H1 (cell line): ENCODE results near the gene CAMSAP1. TPM values are rescaled to one million over a fixed set of nuclear protein-coding genes. Genes with fewer than 3 reads are reported as not detected.
"Not testable (repeated sequence)": the region's sequence is repeated elsewhere in the genome, so short reads cannot be mapped to it uniquely, and the experiment has no call there.

Source experiments
- CTCF ChIA-PET: fragments of 300-600 bp; sonication (Branson Sonifier 250); formaldehyde crosslinking; loops from one replicate; lab custom pipeline; 2021; ENCODE audit not compliant: partially characterized antibody; lab: Charles Lee
- POLR2A ChIA-PET: fragments of 300-600 bp; sonication (Branson Sonifier 250); formaldehyde crosslinking; loops from one replicate; lab custom pipeline; 2021; ENCODE audit warnings: inconsistent platforms; ENCODE audit not compliant: partially characterized antibody; lab: Charles Lee
- DNase-seq, 2 experiments: peaks; one replicate each; pipeline versions ENCODE4 v3.0.0 to v3.0.0-alpha.2; 2010 to 2022; ENCODE audit warnings: low spot score in 2 of 2, low read depth in 1 of 2, mixed read lengths in 1 of 2
- FAIRE-seq: peaks from 2 replicates; lab custom pipeline; 2011; peaks lifted over from hg19 to GRCh38; lab: Jason Lieb, UNC
- H2AFZ ChIP-seq: 2 replicates; pipeline ENCODE4 v1.8.1; 2012; ENCODE audit warnings: low read length, inconsistent platforms
- H2AK5ac ChIP-seq: 2 replicates; pipeline ENCODE4 v1.6.1; 2013; ENCODE audit warnings: low read depth, low read length
- H2BK120ac ChIP-seq: replicated peaks from 2 replicates; pipeline ENCODE3; 2013; ENCODE audit warnings: low read depth, low read length, inconsistent platforms
- H2BK12ac ChIP-seq: 2 replicates; pipeline ENCODE4 v1.6.1; 2013; ENCODE audit warnings: low read depth, low read length
- H2BK15ac ChIP-seq: 2 replicates; pipeline ENCODE4 v1.6.1; 2013; ENCODE audit warnings: low read length
- H2BK20ac ChIP-seq: 2 replicates; pipeline ENCODE4 v1.6.1; 2013; ENCODE audit warnings: low read length
- H2BK5ac ChIP-seq: 2 replicates; pipeline ENCODE4 v1.6.1; 2013; ENCODE audit warnings: low read depth, low read length
- H3K14ac ChIP-seq: 2 replicates; pipeline ENCODE4 v1.6.1; 2013; ENCODE audit warnings: inconsistent platforms; ENCODE audit not compliant: insufficient read length
- H3K18ac ChIP-seq: 2 replicates; pipeline ENCODE4 v1.6.1; 2013; ENCODE audit warnings: low read length; ENCODE audit errors: extremely low read depth
- H3K23ac ChIP-seq: 2 replicates; pipeline ENCODE4 v1.6.1; 2013; ENCODE audit warnings: inconsistent platforms; ENCODE audit not compliant: insufficient read length
- H3K23me2 ChIP-seq: 2 replicates; pipeline ENCODE4 v1.6.1; 2013; ENCODE audit warnings: low read depth, low read length
- H3K27ac ChIP-seq: 2 replicates; pipeline ENCODE4 v1.6.1; 2011; ENCODE audit warnings: low read depth, low read length, inconsistent platforms
- H3K27me3 ChIP-seq, 4 experiments: replicated peaks in 1 of 4; 1 replicate in 1 of 4; 2 replicates in 3 of 4; pipeline versions ENCODE4 v1.6.1 to v1.8.1; 2011 to 2013; ENCODE audit warnings: low read length in 3 of 4, mild to moderate bottlenecking in 3 of 4, inconsistent platforms in 2 of 4, mixed read lengths in 2 of 4, moderate library complexity in 1 of 4; ENCODE audit not compliant: control insufficient read depth in 3 of 4, insufficient read depth in 3 of 4; ENCODE audit errors: extremely low read depth in 1 of 4
- H3K36me3 ChIP-seq, 4 experiments: 2 replicates each; pipeline versions ENCODE4 v1.6.1 to v1.8.1; 2011 to 2013; ENCODE audit warnings: mild to moderate bottlenecking in 4 of 4, low read length in 3 of 4, moderate library complexity in 2 of 4, control low read depth in 1 of 4, inconsistent platforms in 1 of 4; ENCODE audit not compliant: insufficient read depth in 4 of 4, control insufficient read depth in 2 of 4
- H3K4ac ChIP-seq: replicated peaks from 2 replicates; pipeline ENCODE3; 2013; ENCODE audit warnings: low read length, low read depth, mixed read lengths, inconsistent platforms; ENCODE audit not compliant: insufficient read length
- H3K4me1 ChIP-seq, 4 experiments: replicated peaks in 1 of 4; 1 replicate in 1 of 4; 2 replicates in 3 of 4; pipeline versions ENCODE4 v1.6.1 to v1.8.1; 2011 to 2013; ENCODE audit warnings: low read length in 3 of 4, inconsistent platforms in 2 of 4, mixed read lengths in 1 of 4; ENCODE audit not compliant: insufficient read depth in 4 of 4, control insufficient read depth in 3 of 4
- H3K4me2 ChIP-seq, 2 experiments: 2 replicates each; pipeline versions ENCODE4 v1.6.1 to v1.8.1; 2011 to 2013; ENCODE audit warnings: low read depth in 2 of 2, low read length in 2 of 2, control low read depth in 1 of 2, inconsistent platforms in 1 of 2, mild to moderate bottlenecking in 1 of 2; ENCODE audit not compliant: insufficient read depth in 1 of 2
- H3K4me3 ChIP-seq, 4 experiments: fragments of 200-600, 300-600 bp in 1 of 4; sonication (generic), shearing (Covaris generic), sonication (Bioruptor Twin) in 1 of 4; 2 replicates each; pipeline versions ENCODE4 v1.5.1 to v1.8.1; 2011 to 2016; ENCODE audit warnings: low read length in 4 of 4, low read depth in 3 of 4, control low read depth in 2 of 4, inconsistent platforms in 2 of 4, mild to moderate bottlenecking in 2 of 4, mixed read lengths in 1 of 4, moderate library complexity in 1 of 4; ENCODE audit not compliant: insufficient read depth in 2 of 4; ENCODE audit errors: extremely low read depth in 1 of 4
- H3K56ac ChIP-seq: replicated peaks from 2 replicates; pipeline ENCODE3; 2013; ENCODE audit warnings: low read depth, mild to moderate bottlenecking, mixed read lengths, low read length, inconsistent platforms; ENCODE audit not compliant: insufficient read length
- H3K79me1 ChIP-seq: 2 replicates; pipeline ENCODE4 v1.6.1; 2013; ENCODE audit warnings: low read depth, low read length, control low read depth
- H3K79me2 ChIP-seq, 2 experiments: 2 replicates each; pipeline versions ENCODE4 v1.6.1 to v1.8.1; 2012 to 2013; ENCODE audit warnings: low read length in 2 of 2, mild to moderate bottlenecking in 2 of 2, inconsistent platforms in 1 of 2; ENCODE audit not compliant: insufficient read depth in 2 of 2, control insufficient read depth in 1 of 2
- H3K9ac ChIP-seq, 4 experiments: replicated peaks in 1 of 4; 1 replicate in 1 of 4; 2 replicates in 3 of 4; pipeline versions ENCODE4 v1.6.1 to v1.8.1; 2011 to 2013; ENCODE audit warnings: low read depth in 3 of 4, low read length in 3 of 4, control low read depth in 2 of 4, mild to moderate bottlenecking in 2 of 4, moderate library complexity in 2 of 4, inconsistent platforms in 1 of 4; ENCODE audit errors: extremely low read depth in 1 of 4
- H3K9me3 ChIP-seq, 2 experiments: 2 replicates each; pipeline versions ENCODE4 v1.6.1 to v1.8.1; 2012 to 2013; ENCODE audit warnings: mild to moderate bottlenecking in 2 of 2, moderate library complexity in 2 of 2, control low read depth in 1 of 2, inconsistent platforms in 1 of 2, low read depth in 1 of 2, low read length in 1 of 2, mixed read lengths in 1 of 2; ENCODE audit not compliant: insufficient read depth in 2 of 2
- H4K20me1 ChIP-seq, 2 experiments: replicated peaks in 1 of 2; 2 replicates each; pipeline versions ENCODE3 to v1.8.1; 2011 to 2013; ENCODE audit warnings: inconsistent platforms in 2 of 2, low read length in 2 of 2, mild to moderate bottlenecking in 1 of 2; ENCODE audit not compliant: insufficient read depth in 2 of 2, control insufficient read depth in 1 of 2
- H4K5ac ChIP-seq: 2 replicates; pipeline ENCODE4 v1.6.1; 2013; ENCODE audit warnings: low read length, low read depth, mixed read lengths, inconsistent platforms; ENCODE audit not compliant: insufficient read length
- H4K8ac ChIP-seq: 2 replicates; pipeline ENCODE4 v1.8.0; 2013; ENCODE audit warnings: mild to moderate bottlenecking, moderate library complexity, low read length, inconsistent platforms; ENCODE audit not compliant: insufficient read depth; ENCODE audit errors: extremely low read depth
- H4K91ac ChIP-seq: replicated peaks from 2 replicates; pipeline ENCODE3; 2013; ENCODE audit warnings: low read length, mixed read lengths, inconsistent platforms; ENCODE audit not compliant: insufficient read length
- BACH1 ChIP-seq: IDR thresholded peaks from 2 replicates; pipeline ENCODE4 v1.6.1; 2012; ENCODE audit warnings: low read length, improper control_type of control experiment
- JUND ChIP-seq: IDR thresholded peaks from 2 replicates; pipeline ENCODE4 v1.6.1; 2011; ENCODE audit warnings: mild to moderate bottlenecking, improper control_type of control experiment, low read length
- SAP30 ChIP-seq: fragments of 300-600 bp; sonication (generic); IDR thresholded peaks from 2 replicates; pipeline ENCODE4 v1.7.1; 2012; ENCODE audit warnings: low read length, moderate library complexity, mild to moderate bottlenecking, inconsistent platforms; ENCODE audit not compliant: insufficient read depth, insufficient replicate concordance
- SIN3A ChIP-seq, 2 experiments: IDR thresholded peaks in 1 of 2; conservative IDR thresholded peaks in 1 of 2; 2 replicates each; pipeline ENCODE4 v1.6.1; 2011 to 2012; ENCODE audit warnings: low read length in 2 of 2, improper control_type of control experiment in 1 of 2, low read depth in 1 of 2, mild to moderate bottlenecking in 1 of 2
- SP2 ChIP-seq: IDR thresholded peaks from 2 replicates; pipeline ENCODE4 v1.6.1; 2012; ENCODE audit warnings: mild to moderate bottlenecking, low read length, inconsistent platforms
- TEAD4 ChIP-seq: IDR thresholded peaks from 2 replicates; pipeline ENCODE4 v1.6.1; 2012; ENCODE audit warnings: low read depth, low read length, inconsistent platforms, mixed read lengths
- WGBS, 2 experiments: shearing (Covaris generic) in 1 of 2; methylation state at CpG; one replicate each; pipeline versions ENCODE4 v1.1.6 to v1.1.7; 2013 to 2015; ENCODE audit warnings: low lambda C conversion rate in 2 of 2, mixed read lengths in 2 of 2, inconsistent platforms in 1 of 2, low coverage in 1 of 2, missing lambda C conversion rate in 1 of 2; ENCODE audit not compliant: insufficient replicate concordance in 2 of 2, insufficient coverage in 1 of 2, insufficient read length in 1 of 2; ENCODE audit errors: extremely low coverage in 1 of 2, missing lambda C conversion rate in 1 of 2; 5-methylcytosine and 5-hydroxymethylcytosine counted together
- polyA plus RNA-seq, 7 experiments: library from polyadenylated mRNA; depleted of rRNA in 3 of 7; stranded (reverse) in 5 of 7; unstranded in 2 of 7; fragments of >200 nt in 5 of 7; fragments of 200-250 nt in 2 of 7; gene quantifications; 1 replicate in 5 of 7; 2 replicates in 1 of 7; 4 replicates in 1 of 7; pipeline versions ENCODE4 v1.2.1 to v1.2.3, GENCODE V29; 2011 to 2013; ENCODE audit warnings: missing spikeins in 2 of 7, mixed read lengths in 2 of 7
- total RNA-seq: library from RNA; stranded (reverse); fragmentation: NEBNext Ultra II Directional; extraction: Animal tissue kit (Norgen Biotek cat#: 25700); gene quantifications from 2 replicates; pipeline ENCODE4 v1.2.1, GENCODE V29; 2021

The CAMSAP1 gene
- total and polyA plus RNA-seq, 2 of the 8 experiments (the other 6 are each of a cell fraction or from before 2014, with no cell fraction given) = 13.4 to 44.0 TPM

GRCh38 chr9:135919318-135919890 is 12.1 kb upstream of the CAMSAP1 start (continued):
- TF ChIP-seq SAP30 (no peak), SP2 (no peak), JUND (no peak), BACH1 (no peak), SIN3A (conservative IDR thresholded peaks at IDR 0.05 in 1 of 2, IDR thresholded peaks at IDR 0.05 in 1 of 2; ENCODE audit: low read depth in 1 of 2, low read length in 2 of 2) (no peak), TEAD4 (no peak)

GRCh38 chr9:135916227-135916626 is 8.9 kb upstream of the CAMSAP1 start:
- H3K23ac ChIP-seq, FAIRE-seq, H3K14ac ChIP-seq, H4K5ac ChIP-seq, H3K27me3 ChIP-seq, H4K8ac ChIP-seq, H3K56ac ChIP-seq, H2BK12ac ChIP-seq, H3K79me2 ChIP-seq, H3K9ac ChIP-seq, H3K27ac ChIP-seq, DNase-seq, H2AK5ac ChIP-seq, H3K4me1 ChIP-seq, H2BK15ac ChIP-seq, H2BK120ac ChIP-seq, H2AFZ ChIP-seq, H2BK20ac ChIP-seq, H3K18ac ChIP-seq, H2BK5ac ChIP-seq, H3K4ac ChIP-seq, H3K4me3 ChIP-seq, H3K4me2 ChIP-seq, H3K23me2 ChIP-seq, H3K79me1 ChIP-seq, H4K20me1 ChIP-seq, H4K91ac ChIP-seq: not testable (repeated sequence)
- POLR2A ChIA-PET = interaction anchor here (1.2 kb wide), 1 partner anchor 26 kb away, joined by 3 read pairs; no protein-coding TSS in a partner anchor
- 92% methylated on average over 12 of the region's 12 CpGs; no CpG with 5 or more reads in 1 of the 2 experiments for whole genome bisulfite sequencing, 2 experiments
- Histone ChIP-seq H3K36me3 (peaks cover 10 to 47% (median 28%) of the 10 kb centered on the region in 4 experiments), H3K9me3 (peaks cover 51 to 63% of the 10 kb centered on the region in 2 experiments)
- CTCF ChIA-PET = interaction anchor here (0.8 kb wide), 1 partner anchor 306 kb away, joined by 4 read pairs; no protein-coding TSS in a partner anchor
